ENCODE measurements around the gene FAM151B.

Gene FAM151B

DNA sequence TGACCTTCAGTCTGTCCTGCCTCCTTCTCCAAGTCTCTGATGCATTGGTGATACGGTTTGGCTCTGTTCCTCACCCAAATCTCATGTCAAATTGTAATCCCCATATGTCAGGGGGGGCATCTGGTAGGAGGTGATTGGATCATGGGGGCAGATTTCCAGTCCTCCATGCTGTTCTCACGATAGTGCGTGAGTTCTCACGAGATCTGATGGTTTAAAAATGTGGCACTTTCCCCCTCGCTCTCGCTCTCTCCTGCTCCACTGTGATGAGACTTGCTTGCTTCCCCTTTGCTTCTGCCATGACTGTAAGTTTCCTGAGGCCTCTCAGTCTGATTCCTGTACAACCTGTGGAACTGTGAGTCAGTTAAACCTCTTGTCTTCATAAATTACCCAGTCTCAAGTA, 96.9 kb downstream of the FAM151B start:
- Histone ChIP-seq H3K36me3 (ENCODE audit: control insufficient read depth, insufficient read depth, low read length) (no peaks in the 10 kb centered on the region), H3K4me3 (ENCODE audit: low read depth, low read length) (no peak overlapping the region), H3K9me3 (ENCODE audit: control insufficient read depth, insufficient read depth, low read depth, low read length) (no peaks in the 10 kb centered on the region)

DNA sequence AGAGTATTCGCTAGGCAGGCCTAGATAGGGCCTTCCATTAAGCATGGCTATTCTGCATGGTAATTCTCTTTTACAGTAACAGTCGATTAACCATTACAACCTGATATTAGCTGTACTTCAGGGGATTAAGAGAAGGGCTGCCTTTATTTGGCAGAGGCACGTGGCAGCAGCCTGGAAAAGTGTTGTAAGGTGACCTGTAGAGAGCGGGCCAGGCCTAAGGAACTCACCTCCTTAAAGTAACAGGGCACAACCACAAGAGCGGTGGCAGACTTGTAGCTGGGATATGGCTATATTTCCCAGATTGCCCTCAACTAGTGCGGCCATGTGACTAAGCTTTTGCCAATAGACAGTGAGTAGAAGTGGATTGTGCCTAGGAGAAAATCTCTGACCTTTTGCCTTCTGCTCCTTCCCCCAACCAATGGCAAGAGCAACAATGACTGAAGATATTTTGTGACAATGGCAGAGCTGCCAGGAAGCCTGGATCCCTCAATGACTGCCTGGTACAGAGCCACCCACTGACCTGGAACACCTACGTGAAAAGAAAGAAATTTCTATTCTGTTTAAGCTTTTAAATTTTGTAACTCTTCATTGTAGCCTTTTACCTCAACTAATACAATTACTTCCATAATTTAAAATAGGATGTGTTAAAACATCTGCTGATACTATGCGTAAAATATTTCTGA, 101.1 kb downstream of the FAM151B start:
- no peak overlapping the region for H3K4me3 ChIP-seq (ENCODE audit: low read depth, low read length)
- H3K9ac ChIP-seq (ENCODE audit: low read length): no peak overlapping the region
- no peaks in the 10 kb centered on the region for H3K9me3 ChIP-seq (ENCODE audit: control insufficient read depth, insufficient read depth, low read depth, low read length)
- no peaks in the 10 kb centered on the region for H3K4me1 ChIP-seq (ENCODE audit: control insufficient read depth, insufficient read depth, low read length)
- H3K36me3 ChIP-seq (ENCODE audit: control insufficient read depth, insufficient read depth, low read length): no peaks in the 10 kb centered on the region
- H3K27me3 ChIP-seq (ENCODE audit: control insufficient read depth, insufficient read depth, low read length): no peaks in the 10 kb centered on the region
- no peak overlapping the region for H3K27ac ChIP-seq (ENCODE audit: low read depth, low read length)

More for the DNA sequence above, 96.9 kb downstream of the FAM151B start:
- Histone ChIP-seq H3K27me3 (ENCODE audit: control insufficient read depth, insufficient read depth, low read length) (no peaks in the 10 kb centered on the region; the same call in 1 of the 2 replicates), H3K27ac (ENCODE audit: low read depth, low read length) (no peak overlapping the region), H3K4me1 (ENCODE audit: control insufficient read depth, insufficient read depth, low read length) (no peaks in the 10 kb centered on the region), H3K9ac (ENCODE audit: low read length) (no peak overlapping the region)

DNA sequence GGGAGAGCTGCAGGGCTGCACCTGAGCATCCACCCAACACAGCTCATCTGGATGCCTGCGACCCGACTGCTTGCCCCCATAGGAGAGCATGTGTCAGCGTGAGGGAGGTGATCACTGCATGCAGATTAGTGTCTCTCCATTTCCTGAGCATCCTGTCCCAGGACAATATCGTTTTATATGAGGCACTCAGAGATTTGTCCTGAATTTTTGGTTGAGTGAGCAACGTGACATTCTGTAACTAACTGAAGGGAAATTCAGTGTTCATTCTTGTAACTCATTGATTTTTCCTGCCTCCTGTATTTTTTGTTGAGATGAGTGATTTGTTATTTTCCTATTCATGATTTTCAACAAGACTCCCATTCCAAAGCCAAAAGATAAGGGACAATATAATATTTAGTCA, 102.9 kb downstream of the FAM151B start:
- Histone ChIP-seq H3K4me3 (ENCODE audit: low read depth, low read length) (no peak overlapping the region), H3K4me1 (ENCODE audit: control insufficient read depth, insufficient read depth, low read length) (no peaks in the 10 kb centered on the region), H3K27me3 (ENCODE audit: control insufficient read depth, insufficient read depth, low read length) (no peaks in the 10 kb centered on the region), H3K9me3 (ENCODE audit: control insufficient read depth, insufficient read depth, low read depth, low read length) (no peaks in the 10 kb centered on the region), H3K9ac (ENCODE audit: low read length) (no peak overlapping the region), H3K27ac (ENCODE audit: low read depth, low read length) (no peak overlapping the region), H3K36me3 (ENCODE audit: control insufficient read depth, insufficient read depth, low read length) (no peaks in the 10 kb centered on the region)

DNA sequence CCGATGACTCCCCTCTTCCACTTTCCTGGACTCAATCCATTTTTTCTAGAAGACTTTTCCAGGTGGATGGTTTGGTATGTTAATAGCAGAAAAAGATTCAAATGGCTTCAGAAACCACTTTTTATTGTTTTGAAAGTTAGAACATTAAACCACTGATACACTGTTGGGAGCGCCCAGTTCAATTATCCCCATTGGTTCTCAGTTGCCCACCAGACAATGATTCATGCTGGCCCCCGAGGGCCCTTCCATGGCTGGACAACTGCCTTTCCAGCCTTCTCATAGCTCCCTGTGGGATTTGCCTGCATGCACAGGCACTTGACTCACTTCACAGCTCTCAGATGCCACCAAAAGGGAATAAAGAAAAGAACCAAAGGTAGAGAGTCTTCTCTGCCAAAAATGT, 103.5 kb downstream of the FAM151B start:
- no peaks in the 10 kb centered on the region for H3K9me3 ChIP-seq (ENCODE audit: control insufficient read depth, insufficient read depth, low read depth, low read length)
- H3K27me3 ChIP-seq (ENCODE audit: control insufficient read depth, insufficient read depth, low read length): no peaks in the 10 kb centered on the region
- no peaks in the 10 kb centered on the region for H3K4me1 ChIP-seq (ENCODE audit: control insufficient read depth, insufficient read depth, low read length)

DNA sequence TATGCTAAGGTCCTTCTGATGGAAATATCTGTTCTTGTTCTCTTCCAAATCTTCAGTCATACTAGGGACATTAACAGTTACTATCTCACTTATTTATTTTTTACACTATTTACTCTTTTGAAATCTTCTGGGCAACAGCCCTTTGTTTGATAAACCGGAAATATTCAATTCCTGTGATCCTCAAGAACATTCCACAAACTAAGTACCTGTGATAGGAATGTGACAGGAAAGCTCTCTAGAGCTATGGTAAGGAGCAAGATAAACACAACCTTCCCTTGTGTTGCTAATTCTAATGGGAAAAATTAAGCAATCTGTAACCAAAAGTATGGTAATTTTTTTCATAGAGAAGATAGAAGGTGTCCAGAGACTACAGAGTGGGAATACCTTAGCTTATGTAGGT, 104.2 kb downstream of the FAM151B start:
- H3K36me3 ChIP-seq (ENCODE audit: control insufficient read depth, insufficient read depth, low read length): no peaks in the 10 kb centered on the region
- H3K9me3 ChIP-seq (ENCODE audit: control insufficient read depth, insufficient read depth, low read depth, low read length): no peaks in the 10 kb centered on the region
- H3K4me3 ChIP-seq (ENCODE audit: low read depth, low read length): no peak overlapping the region
- H3K27ac ChIP-seq (ENCODE audit: low read depth, low read length): no peak overlapping the region
- no peak overlapping the region for H3K9ac ChIP-seq (ENCODE audit: low read length)
- H3K4me1 ChIP-seq (ENCODE audit: control insufficient read depth, insufficient read depth, low read length): no peaks in the 10 kb centered on the region
- no peaks in the 10 kb centered on the region for H3K27me3 ChIP-seq (ENCODE audit: control insufficient read depth, insufficient read depth, low read length)

More for the DNA sequence above, 103.5 kb downstream of the FAM151B start:
- H3K36me3 ChIP-seq (ENCODE audit: control insufficient read depth, insufficient read depth, low read length): no peaks in the 10 kb centered on the region
- H3K9ac ChIP-seq (ENCODE audit: low read length): no peak overlapping the region
- H3K4me3 ChIP-seq (ENCODE audit: low read depth, low read length): no peak overlapping the region
- no peak overlapping the region for H3K27ac ChIP-seq (ENCODE audit: low read depth, low read length)

All from HUES6 (cell line).